GM19324 (cell line): ENCODE data around the gene NT5DC3.

ENCODE experiments used
- ATAC-seq: cut with Tn5 transposase; IDR thresholded peaks from one replicate; pipeline ENCODE4 v1.9.1; 2021; ENCODE audit warnings: mild to moderate bottlenecking, moderate library complexity; ENCODE audit not compliant: unreplicated experiment, low FRiP score

Gene NT5DC3

GRCh38 chr12:103786201-103786600 is 54.8 kb downstream of the NT5DC3 start:
- no peak for ATAC-seq

- ATAC-seq = no peak
These were observed 55.6 kb downstream of the NT5DC3 start for GRCh38 chr12:103785243-103786031.

DNA sequence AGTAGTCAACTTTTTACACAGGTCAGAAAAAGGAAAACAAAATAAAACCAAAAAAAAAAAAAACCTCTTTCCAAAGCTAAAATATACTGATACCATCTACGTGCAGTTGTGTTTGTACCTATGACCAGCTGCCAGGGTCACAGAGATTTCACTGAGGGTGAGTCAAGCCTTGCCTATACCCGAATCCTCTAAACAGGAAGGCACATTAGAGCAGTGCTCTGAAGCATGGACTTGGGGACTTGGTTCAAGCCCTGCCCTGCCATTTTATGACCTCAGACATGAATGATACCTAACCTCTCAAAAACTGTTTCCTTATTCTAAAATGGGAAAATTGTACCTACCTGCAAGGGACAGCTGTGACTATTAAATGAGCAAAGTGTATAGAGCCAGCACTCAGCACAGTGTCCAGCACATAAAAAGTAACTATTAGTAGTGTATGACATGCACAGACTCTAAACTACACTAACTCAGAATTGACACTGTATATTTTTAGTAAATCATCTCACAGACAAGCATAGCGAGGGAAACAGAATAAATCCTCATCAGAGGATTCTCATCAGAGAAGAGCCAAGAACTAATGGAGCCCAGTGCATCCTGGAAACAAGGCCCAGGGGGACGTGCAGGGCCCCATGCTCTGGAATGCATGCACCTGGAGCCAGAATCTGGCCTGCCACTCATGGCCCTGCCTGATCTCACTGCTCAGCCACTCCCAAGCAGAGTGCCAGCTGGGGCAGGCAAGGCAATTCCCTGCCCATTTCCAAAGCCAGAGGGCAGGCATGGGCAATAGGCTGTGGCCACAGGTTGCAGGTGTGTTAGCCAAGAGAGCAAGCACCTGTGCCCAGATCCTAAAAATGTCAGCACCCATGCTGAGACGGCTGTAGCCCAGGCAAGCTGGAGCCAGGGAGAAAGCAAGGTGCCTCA is 57.0 kb downstream of the NT5DC3 start:
- ATAC-seq = no peak

GRCh38 chr12:103782399-103782798 is 58.6 kb downstream of the NT5DC3 start:
- ATAC-seq = no peak

GRCh38 chr12:103780992-103781391 is 60.0 kb downstream of the NT5DC3 start:
- no peak for ATAC-seq

GRCh38 chr12:103780093-103780440 is 61.0 kb downstream of the NT5DC3 start:
- no peak for ATAC-seq

DNA sequence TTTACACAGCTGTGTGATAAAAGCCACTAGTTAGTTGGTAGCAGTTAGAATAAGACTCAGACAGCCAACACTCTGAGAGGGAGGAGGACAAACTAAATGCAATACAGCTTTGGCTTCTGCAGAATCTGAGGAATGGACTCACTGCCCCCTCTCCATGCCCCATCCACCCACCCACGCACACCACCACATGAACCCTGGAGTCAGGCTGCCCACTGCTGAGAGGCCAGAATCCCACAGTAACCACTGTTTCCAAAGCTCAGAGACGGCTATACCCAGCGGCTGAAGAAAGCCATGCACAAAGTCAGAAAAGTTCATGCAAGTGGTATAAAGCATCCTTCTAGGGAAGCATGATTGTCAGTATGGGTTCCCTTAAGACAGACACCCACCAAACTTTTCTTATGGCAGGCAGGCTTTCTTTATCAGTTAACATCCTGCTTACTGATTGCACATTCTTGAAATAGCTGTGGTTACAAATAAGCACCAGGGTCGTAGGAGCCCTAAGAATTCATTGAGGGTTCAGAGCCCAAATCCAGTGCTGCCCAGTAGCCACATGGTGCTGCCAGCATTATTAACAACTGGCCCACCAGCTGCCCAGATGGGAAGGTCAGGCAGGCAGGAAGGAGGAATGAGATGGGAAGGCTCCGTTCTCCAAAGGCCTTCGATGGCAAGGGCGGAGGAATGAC is 61.5 kb downstream of the NT5DC3 start:
- no peak for ATAC-seq

GRCh38 chr12:103778781-103779180 is 62.3 kb downstream of the NT5DC3 start:
- ATAC-seq = no peak

GRCh38 chr12:103774977-103775560 is 66.0 kb downstream of the NT5DC3 start:
- ATAC-seq = no peak

DNA sequence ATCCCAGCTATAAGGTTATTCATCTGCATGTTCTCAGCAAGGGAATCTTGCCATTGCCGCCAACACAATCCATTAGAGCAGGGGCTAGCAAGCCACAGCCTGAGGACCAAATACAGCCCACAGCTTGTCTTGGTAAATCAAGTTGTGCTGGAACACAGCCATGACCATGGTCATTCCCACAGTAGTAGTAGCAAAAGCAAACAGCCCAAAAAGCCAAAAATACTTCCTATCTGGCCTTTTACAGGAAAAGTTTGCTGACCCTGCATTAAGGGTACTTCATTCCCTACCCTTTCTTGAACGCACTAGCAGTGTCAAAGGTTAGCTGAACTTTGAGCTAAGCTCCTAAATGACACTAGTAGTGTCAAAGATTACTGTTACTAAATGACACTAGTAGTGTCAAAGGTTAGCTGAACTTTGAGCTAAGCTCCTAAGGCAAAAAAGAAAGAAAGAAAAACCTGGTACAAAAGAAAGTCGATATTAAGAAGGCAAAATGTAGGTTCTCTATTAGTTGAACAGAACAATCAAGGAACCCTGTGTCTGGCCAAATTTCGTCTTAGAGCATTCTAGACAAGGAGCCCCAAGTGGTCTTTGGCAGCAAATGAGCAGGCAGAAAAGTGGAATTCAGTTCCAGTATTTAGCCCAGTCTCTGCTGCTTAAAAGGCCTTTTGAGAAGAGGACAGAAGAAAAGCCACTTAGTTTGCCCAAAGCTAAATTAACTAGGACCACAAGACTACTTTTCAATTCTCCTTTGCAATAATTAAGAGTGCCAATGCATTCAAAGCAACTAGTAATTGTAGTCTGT is 67.7 kb downstream of the NT5DC3 start:
- no peak for ATAC-seq

DNA sequence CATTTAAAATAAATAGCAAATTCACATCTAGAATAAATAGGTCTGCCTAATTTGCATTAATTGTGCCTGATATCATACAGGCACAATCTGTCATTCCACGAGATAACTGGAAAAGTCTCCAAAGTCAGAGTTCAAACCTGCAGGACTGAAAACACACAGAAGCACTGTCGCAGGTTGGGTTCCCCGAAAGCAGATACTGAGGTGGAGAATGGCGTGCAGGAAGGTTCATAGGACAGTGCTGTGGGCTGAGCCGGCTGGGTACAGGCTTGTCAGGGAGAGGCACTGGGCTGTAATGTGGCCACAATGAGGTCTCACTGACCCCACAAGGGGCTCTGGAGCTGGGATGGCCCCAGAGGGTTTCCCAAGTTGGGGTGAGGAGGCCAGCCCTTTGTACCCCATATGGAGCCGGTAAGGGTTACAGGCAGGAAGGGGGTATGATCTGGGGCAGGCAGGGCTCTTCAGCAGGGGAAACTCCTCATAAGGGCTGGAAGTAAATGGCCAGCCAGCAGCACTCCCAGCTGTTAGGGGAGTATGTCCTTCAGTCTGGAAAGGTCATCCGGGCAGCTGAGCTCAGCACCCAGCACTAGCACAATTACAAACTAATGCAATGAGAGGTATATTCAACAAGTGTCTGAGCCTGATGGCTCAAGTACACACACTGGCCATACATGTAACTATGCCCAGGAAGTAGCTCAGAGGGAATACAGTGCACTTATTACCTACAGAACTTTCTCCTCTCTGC is 68.5 kb downstream of the NT5DC3 start:
- no peak for ATAC-seq

- ATAC-seq = no peak
These were observed 69.6 kb downstream of the NT5DC3 start for GRCh38 chr12:103771466-103771865.

GRCh38 chr12:103769240-103769945 is 71.6 kb downstream of the NT5DC3 start:
- ATAC-seq = no peak

DNA sequence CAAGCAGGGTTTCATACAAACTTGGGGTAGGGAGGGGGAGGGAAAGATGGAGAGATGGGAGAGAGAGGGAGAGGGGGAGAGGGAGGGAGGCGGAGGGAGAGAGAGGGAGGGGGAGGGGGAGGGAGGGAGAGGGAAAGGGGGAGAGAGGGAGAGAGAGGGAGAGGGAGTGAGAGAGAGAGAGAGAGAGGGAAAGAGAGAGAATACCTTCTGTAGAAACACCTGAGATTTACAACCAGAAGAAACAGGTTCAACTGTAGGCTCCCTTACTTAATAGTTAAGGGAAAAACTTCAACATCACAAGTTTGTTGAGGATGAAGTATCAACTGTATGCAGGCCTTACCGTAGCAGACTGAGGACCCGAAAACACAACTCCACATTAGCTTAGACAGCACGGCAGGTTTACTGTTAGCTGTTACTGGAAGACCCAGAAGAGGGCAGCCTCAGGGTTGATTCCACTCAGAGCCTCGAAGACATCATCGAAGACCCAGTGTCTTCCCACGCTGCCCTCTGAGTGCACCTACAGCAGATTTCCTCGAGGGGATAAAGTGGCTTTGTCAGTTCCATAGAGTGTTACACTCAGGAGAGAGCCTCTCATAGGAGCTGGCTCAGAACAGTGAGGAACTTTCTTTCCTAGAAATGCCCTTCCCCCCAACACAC is 72.4 kb downstream of the NT5DC3 start:
- no peak for ATAC-seq

- no peak for ATAC-seq
These were observed 75.0 kb downstream of the NT5DC3 start for GRCh38 chr12:103766028-103766427.

DNA sequence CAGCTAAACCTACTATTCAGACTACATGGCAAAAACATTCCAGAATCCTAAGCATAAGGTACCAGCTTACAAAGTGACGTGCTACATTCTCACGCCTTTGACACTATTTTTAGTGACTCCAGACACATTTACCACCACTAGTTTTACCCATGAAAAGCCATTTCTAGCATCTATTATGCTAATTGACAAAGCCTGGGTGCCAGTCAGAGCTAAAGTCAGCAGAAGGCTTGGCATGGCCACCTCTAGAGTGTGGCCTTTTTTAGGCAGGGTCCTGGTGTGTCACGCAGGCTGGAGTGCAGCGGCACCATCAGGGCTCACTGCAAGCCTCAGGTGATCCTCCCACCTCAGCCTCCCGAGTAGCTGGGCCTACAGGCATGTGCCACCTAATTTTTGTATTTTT is 75.7 kb downstream of the NT5DC3 start:
- no peak for ATAC-seq

GRCh38 chr12:103762473-103762872 is 78.6 kb downstream of the NT5DC3 start:
- ATAC-seq = no peak
